Activated CD8-positive, alpha-beta memory T cell treated with anti-CD3 and anti-CD28 coated beads, Interleukin-2, amount 50 U/mL, for 48 hours (primary cell): ENCODE measurements around the gene PRR12.
"Not testable (repeated sequence)": the region's sequence is repeated elsewhere in the genome, so short reads cannot be mapped to it uniquely, and the experiment has no call there.

Experiments
- DNase-seq: peaks from one replicate; pipeline ENCODE4 v3.0.0-alpha.2; 2020

The PRR12 gene

GRCh38 chr19:49624967-49625910, 34.3 kb downstream of the PRR12 start:
- no peak for DNase-seq

GRCh38 chr19:49626226-49626625, 35.2 kb downstream of the PRR12 start:
- no peak for DNase-seq

GRCh38 chr19:49629659-49630058, 38.7 kb downstream of the PRR12 start:
- no peak for DNase-seq

- DNase-seq = no peak
These were observed 40.1 kb downstream of the PRR12 start for GRCh38 chr19:49631014-49631588.

- DNase-seq = no peak
These were observed 40.7 kb downstream of the PRR12 start for GRCh38 chr19:49631610-49632192.

GRCh38 chr19:49632576-49632975, 41.6 kb downstream of the PRR12 start:
- no peak for DNase-seq

- DNase-seq = not testable (repeated sequence)
These were observed 42.3 kb downstream of the PRR12 start for GRCh38 chr19:49633273-49633672.

- DNase-seq = no peak
These were observed 44.7 kb downstream of the PRR12 start for GRCh38 chr19:49635530-49636232.

- no peak for DNase-seq
These were observed 45.4 kb downstream of the PRR12 start for GRCh38 chr19:49636233-49636932.

- no peak for DNase-seq
These were observed 47.1 kb downstream of the PRR12 start for GRCh38 chr19:49637821-49638738.

- no peak for DNase-seq
These were observed 48.6 kb downstream of the PRR12 start for GRCh38 chr19:49639401-49640112.

GRCh38 chr19:49640113-49640898, 49.3 kb downstream of the PRR12 start, which contains the start of gene RRAS:
Gene RRAS, minus strand, starts transcription at chr19:49640143. Its CDS starts 45 bp downstream, at chr19:49640098.
- peak; percentile 99 for DNase-seq

GRCh38 chr19:49641688-49642491, 50.9 kb downstream of the PRR12 start, which contains the start of gene SCAF1:
Gene SCAF1, plus strand, starts transcription at chr19:49642209. Its CDS starts 2,818 bp downstream, at chr19:49645027.
- peak; percentile 99 for DNase-seq

GRCh38 chr19:49642492-49643035, 51.6 kb downstream of the PRR12 start:
- no peak for DNase-seq

GRCh38 chr19:49643466-49643865, 52.5 kb downstream of the PRR12 start:
- DNase-seq = no peak

- no peak for DNase-seq
These were observed 54.6 kb downstream of the PRR12 start for GRCh38 chr19:49645592-49645991.

- no peak for DNase-seq
These were observed 55.0 kb downstream of the PRR12 start for GRCh38 chr19:49645995-49646394.

GRCh38 chr19:49646586-49646985, 55.6 kb downstream of the PRR12 start:
- DNase-seq = no peak
